H9 (cell line): ENCODE data around the gene TMCC3. TPM values are rescaled to one million over a fixed set of nuclear protein-coding genes. Genes with fewer than 3 reads are reported as not detected.

Source experiments
- DNase-seq: peaks from one replicate; pipeline ENCODE4 v3.0.0-alpha.2; 2017
- H2AFZ ChIP-seq: one replicate; pipeline ENCODE4 v1.6.1; 2013; ENCODE audit warnings: mild to moderate bottlenecking, low read length, control low read depth, moderate library complexity
- H2AK5ac ChIP-seq: 2 replicates; pipeline ENCODE4 v1.6.1; 2013; ENCODE audit warnings: low read length, control low read depth, mixed read lengths; ENCODE audit not compliant: insufficient read length
- H2BK120ac ChIP-seq: one replicate; pipeline ENCODE4 v1.6.1; 2013; ENCODE audit warnings: low read depth, mild to moderate bottlenecking, low read length, control low read depth, inconsistent platforms; ENCODE audit not compliant: poor library complexity, severe bottlenecking
- H2BK12ac ChIP-seq: 2 replicates; pipeline ENCODE4 v1.6.1; 2013; ENCODE audit warnings: low read length, control low read depth, mixed read lengths, low read depth; ENCODE audit not compliant: insufficient read length
- H2BK15ac ChIP-seq: 2 replicates; pipeline ENCODE4 v1.6.1; 2013; ENCODE audit warnings: low read depth, low read length, control low read depth
- H2BK20ac ChIP-seq: one replicate; pipeline ENCODE4 v1.6.1; 2013; ENCODE audit warnings: low read depth, mild to moderate bottlenecking, low read length, control low read depth, inconsistent platforms; ENCODE audit not compliant: poor library complexity, severe bottlenecking
- H2BK5ac ChIP-seq: 2 replicates; pipeline ENCODE4 v1.6.1; 2013; ENCODE audit warnings: low read length, control low read depth, mixed read lengths; ENCODE audit not compliant: insufficient read length
- H3K14ac ChIP-seq: 2 replicates; pipeline ENCODE4 v1.6.1; 2013; ENCODE audit warnings: low read length, control low read depth; ENCODE audit not compliant: insufficient read depth
- H3K18ac ChIP-seq: 2 replicates; pipeline ENCODE4 v1.6.1; 2013; ENCODE audit warnings: low read depth, mild to moderate bottlenecking, mixed read lengths, low read length, control low read depth; ENCODE audit not compliant: insufficient read length
- H3K23ac ChIP-seq: 2 replicates; pipeline ENCODE4 v1.6.1; 2013; ENCODE audit warnings: low read length, control low read depth, mixed read lengths, low read depth; ENCODE audit not compliant: insufficient read length
- H3K23me2 ChIP-seq: 2 replicates; pipeline ENCODE4 v1.6.1; 2013; ENCODE audit warnings: low read depth, mild to moderate bottlenecking, mixed read lengths, low read length, control low read depth; ENCODE audit not compliant: insufficient read length, poor library complexity, severe bottlenecking
- H3K27ac ChIP-seq: 2 replicates; pipeline ENCODE4 v1.5.1; 2013; ENCODE audit warnings: low read length, control low read depth, mixed read lengths, low read depth; ENCODE audit not compliant: insufficient read length
- H3K27me3 ChIP-seq: 2 replicates; pipeline ENCODE4 v1.6.1; 2013; ENCODE audit warnings: low read length, control low read depth, inconsistent platforms; ENCODE audit not compliant: insufficient read depth
- H3K4ac ChIP-seq: 2 replicates; pipeline ENCODE4 v1.6.1; 2013; ENCODE audit warnings: low read depth, mild to moderate bottlenecking, control low read depth, inconsistent platforms, low read length, moderate library complexity
- H3K4me1 ChIP-seq: 2 replicates; pipeline ENCODE4 v1.6.1; 2013; ENCODE audit warnings: low read length, control low read depth, inconsistent platforms; ENCODE audit not compliant: insufficient read depth
- H3K4me2 ChIP-seq: 2 replicates; pipeline ENCODE4 v1.6.1; 2013; ENCODE audit warnings: low read length, control low read depth, mixed read lengths; ENCODE audit not compliant: insufficient read length, insufficient read depth
- H3K56ac ChIP-seq: 2 replicates; pipeline ENCODE4 v1.6.1; 2013; ENCODE audit warnings: low read depth, mild to moderate bottlenecking, mixed read lengths, low read length, control low read depth; ENCODE audit not compliant: insufficient read length
- H3K79me1 ChIP-seq: 2 replicates; pipeline ENCODE4 v1.6.1; 2013; ENCODE audit warnings: low read depth, mild to moderate bottlenecking, moderate library complexity, low read length, control low read depth, inconsistent platforms; ENCODE audit not compliant: insufficient read depth, poor library complexity, severe bottlenecking
- H3K79me2 ChIP-seq: 2 replicates; pipeline ENCODE4 v1.6.1; 2013; ENCODE audit warnings: low read length, control low read depth, inconsistent platforms; ENCODE audit not compliant: insufficient read depth
- H3K9ac ChIP-seq: 2 replicates; pipeline ENCODE4 v1.6.1; 2013; ENCODE audit warnings: low read length, control low read depth, mixed read lengths; ENCODE audit not compliant: insufficient read length; ENCODE audit errors: extremely low read depth
- H3K9me3 ChIP-seq: one replicate; pipeline ENCODE4 v1.6.1; 2013; ENCODE audit warnings: low read depth, low read length, inconsistent platforms; ENCODE audit not compliant: control insufficient read depth
- H3T11ph ChIP-seq: one replicate; pipeline ENCODE4 v1.6.1; 2013; ENCODE audit warnings: mild to moderate bottlenecking, low read length, control low read depth, inconsistent platforms
- H4K20me1 ChIP-seq: one replicate; pipeline ENCODE4 v1.6.1; 2013; ENCODE audit not compliant: control insufficient read depth, insufficient read length, insufficient read depth
- H4K5ac ChIP-seq: 2 replicates; pipeline ENCODE4 v1.6.1; 2013; ENCODE audit warnings: low read depth, mild to moderate bottlenecking, mixed read lengths, low read length, control low read depth; ENCODE audit not compliant: insufficient read length
- H4K8ac ChIP-seq: replicated peaks from 2 replicates; pipeline ENCODE4 v1.6.1; 2013; ENCODE audit warnings: low read length, control low read depth, mixed read lengths, low read depth; ENCODE audit not compliant: insufficient read length
- H4K91ac ChIP-seq: 2 replicates; pipeline ENCODE4 v1.6.1; 2013; ENCODE audit warnings: low read depth, mild to moderate bottlenecking, moderate library complexity, mixed read lengths, low read length, control low read depth; ENCODE audit not compliant: insufficient read length
- H3K27ac Mint-ChIP-seq, 3 experiments: 2 replicates in 2 of 3; 3 replicates in 1 of 3; pipeline ENCODE4 v1.8.0; 2020 to 2021; ENCODE audit warnings: mixed read lengths in 3 of 3, mild to moderate bottlenecking in 1 of 3, moderate library complexity in 1 of 3
- H3K27me3 Mint-ChIP-seq: 2 replicates; pipeline ENCODE4 v1.8.0; 2021; ENCODE audit warnings: low read depth, mild to moderate bottlenecking, moderate library complexity, mixed read lengths
- H3K36me3 Mint-ChIP-seq, 3 experiments: 2 replicates in 2 of 3; 3 replicates in 1 of 3; pipeline ENCODE4 v1.8.0; 2020 to 2021; ENCODE audit warnings: low read depth in 3 of 3, mixed read lengths in 3 of 3; ENCODE audit not compliant: insufficient read depth in 1 of 3
- H3K4me1 Mint-ChIP-seq, 2 experiments: 2 replicates each; pipeline ENCODE4 v1.8.0; 2020; ENCODE audit warnings: mixed read lengths in 2 of 2
- H3K4me3 Mint-ChIP-seq, 2 experiments: 2 replicates in 1 of 2; 3 replicates in 1 of 2; pipeline ENCODE4 v1.8.0; 2020 to 2021; ENCODE audit warnings: mild to moderate bottlenecking in 2 of 2, mixed read lengths in 2 of 2, moderate library complexity in 1 of 2
- H3K9me3 Mint-ChIP-seq, 2 experiments: 2 replicates in 1 of 2; 3 replicates in 1 of 2; pipeline ENCODE4 v1.8.0; 2020; ENCODE audit warnings: mild to moderate bottlenecking in 2 of 2, mixed read lengths in 2 of 2, moderate library complexity in 1 of 2
- CTCF ChIP-seq: fragments of 200-600 bp; sonication (generic); conservative IDR thresholded peaks from 3 replicates; pipeline ENCODE4 v1.8.0; 2021; ENCODE audit warnings: antibody characterized with exemption, mild to moderate bottlenecking
- WGBS: extraction: QIAGEN DNeasy Blood & Tissue Kit; methylation state at CpG from one replicate; pipeline ENCODE4 v1.1.7; 2013; ENCODE audit warnings: missing lambda C conversion rate, low lambda C conversion rate, mixed read lengths; ENCODE audit not compliant: insufficient read length; ENCODE audit errors: extremely low coverage; 5-methylcytosine and 5-hydroxymethylcytosine counted together
- total RNA-seq: library from RNA; stranded (reverse); gene quantifications from 2 replicates; pipeline ENCODE4 v1.2.1, GENCODE V29; 2021

The TMCC3 gene
- total RNA-seq, 1 experiment from 2014 or later = 0.87 TPM

- TF ChIP-seq CTCF = no peak
- Histone ChIP-seq H3K9me3 (no peaks in the 10 kb centered on the region), H3K18ac (no peak overlapping the region), H2BK120ac (no peak overlapping the region), H4K20me1 (no peaks in the 10 kb centered on the region), H2BK12ac (no peak overlapping the region), H2BK15ac (no peak overlapping the region), H3K4ac (no peak overlapping the region), H2BK20ac (no peak overlapping the region), H3K4me2 (no peak overlapping the region), H3K79me1 (no peaks in the 10 kb centered on the region), H4K91ac (no peak overlapping the region), H3K27me3 (no peaks in the 10 kb centered on the region), H3K4me1 (peaks cover 3% of the 10 kb centered on the region; the same call in 1 of the 2 replicates), H3K23ac (no peak overlapping the region), H3K9ac (no peak overlapping the region), H4K8ac (no peak overlapping the region), H2AK5ac (no peak overlapping the region), H2AFZ (no peak overlapping the region), H3K14ac (no peak overlapping the region), H3T11ph (no peak overlapping the region), H4K5ac (no peak overlapping the region), H3K27ac (no peak overlapping the region), H3K79me2 (no peaks in the 10 kb centered on the region), H2BK5ac (no peak overlapping the region), H3K23me2 (no peaks in the 10 kb centered on the region), H3K56ac (no peak overlapping the region)
- Mint-ChIP-seq H3K4me3 (no peak overlapping the region), H3K27me3 (no peaks in the 10 kb centered on the region; the same call in 1 of the 2 replicates), H3K9me3 (no peaks in the 10 kb centered on the region), H3K36me3 (no peaks in the 10 kb centered on the region), H3K27ac (no peak overlapping the region), H3K4me1 (peaks cover 3 to 4% of the 10 kb centered on the region in 2 experiments)
- whole genome bisulfite sequencing = no CpG with 5 or more reads among the region's 4 CpGs
- DNase-seq = no peak
Measured at GRCh38 chr12:94663071-94663470, 12.7 kb upstream of the TMCC3 start.
